Measurements from ENCODE around the gene SIPA1L3. TPM values are rescaled to one million over a fixed set of nuclear protein-coding genes. Genes with fewer than 3 reads are reported as not detected.

SIPA1L3 gene
- total and polyA plus RNA-seq, 8 donors = 2.9 to 211 (median 24.3) TPM

DNA sequence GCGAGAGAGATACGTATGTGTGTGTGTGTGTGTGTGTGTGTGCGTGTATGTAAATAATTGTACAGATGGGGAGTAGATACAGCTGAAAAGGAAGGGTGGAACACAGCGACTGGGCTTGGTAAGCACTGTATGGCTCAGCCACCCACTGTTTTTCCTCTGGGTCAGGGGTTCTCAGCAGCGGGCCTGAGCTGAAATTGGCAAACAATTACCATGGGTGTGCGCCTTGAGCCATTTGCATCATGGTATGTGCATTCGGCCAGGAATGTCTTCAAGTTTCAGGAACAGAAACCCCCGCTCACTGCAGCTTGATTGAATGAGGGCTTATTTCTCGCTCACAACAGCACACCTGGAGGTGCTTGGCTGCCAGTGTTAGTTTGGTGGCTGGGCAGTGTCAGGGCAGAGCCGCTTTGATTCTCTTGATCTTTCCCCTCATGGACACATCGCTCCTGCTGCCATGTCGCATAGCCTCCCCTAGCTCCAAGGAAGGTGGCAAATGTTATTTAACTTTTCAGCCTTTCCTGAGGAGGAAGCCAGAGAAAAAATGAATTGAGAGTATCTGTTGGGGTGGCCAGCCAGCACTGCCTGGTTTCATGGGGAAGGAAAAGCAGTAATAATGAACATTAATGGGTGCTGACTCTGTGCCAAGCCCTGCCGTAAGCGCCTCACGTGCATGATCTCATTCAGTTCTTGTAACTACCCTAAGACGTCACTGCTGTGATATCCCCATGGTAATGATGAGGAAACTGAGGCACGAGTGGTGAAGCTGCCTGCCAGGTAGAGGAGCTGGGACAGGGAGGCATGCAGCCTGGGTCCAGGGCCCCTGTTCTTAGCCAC, 126.9 kb downstream of the SIPA1L3 start:
- H3K27me3 ChIP-seq = no peaks in the 10 kb centered on the region
- H3K36me3 ChIP-seq = peaks cover 0 to 27% (median 16%) of the 10 kb centered on the region in 4 donors
- no peaks in the 10 kb centered on the region for H3K9me3 ChIP-seq
- peak overlapping the region in 1 of 5 donors; percentile 44 for H3K27ac ChIP-seq
- DNase-seq = peak in 1 of 2 donors; percentile 73
- intact Hi-C loops (cut with DNase I; ENCODE audit: low total_unique reads) = no loop called here
- WGBS, 5 donors = 63 to 75% (median 64%) methylated on average over 16 to 17 of the region's 17 CpGs
- no peak overlapping the region for H3K4me3 ChIP-seq
- no peak for TF ChIP-seq POLR2A (IDR thresholded peaks at IDR 0.05)
- no peak for TF ChIP-seq EP300 (IDR thresholded peaks at IDR 0.05)
- TF ChIP-seq, protein P1, sequence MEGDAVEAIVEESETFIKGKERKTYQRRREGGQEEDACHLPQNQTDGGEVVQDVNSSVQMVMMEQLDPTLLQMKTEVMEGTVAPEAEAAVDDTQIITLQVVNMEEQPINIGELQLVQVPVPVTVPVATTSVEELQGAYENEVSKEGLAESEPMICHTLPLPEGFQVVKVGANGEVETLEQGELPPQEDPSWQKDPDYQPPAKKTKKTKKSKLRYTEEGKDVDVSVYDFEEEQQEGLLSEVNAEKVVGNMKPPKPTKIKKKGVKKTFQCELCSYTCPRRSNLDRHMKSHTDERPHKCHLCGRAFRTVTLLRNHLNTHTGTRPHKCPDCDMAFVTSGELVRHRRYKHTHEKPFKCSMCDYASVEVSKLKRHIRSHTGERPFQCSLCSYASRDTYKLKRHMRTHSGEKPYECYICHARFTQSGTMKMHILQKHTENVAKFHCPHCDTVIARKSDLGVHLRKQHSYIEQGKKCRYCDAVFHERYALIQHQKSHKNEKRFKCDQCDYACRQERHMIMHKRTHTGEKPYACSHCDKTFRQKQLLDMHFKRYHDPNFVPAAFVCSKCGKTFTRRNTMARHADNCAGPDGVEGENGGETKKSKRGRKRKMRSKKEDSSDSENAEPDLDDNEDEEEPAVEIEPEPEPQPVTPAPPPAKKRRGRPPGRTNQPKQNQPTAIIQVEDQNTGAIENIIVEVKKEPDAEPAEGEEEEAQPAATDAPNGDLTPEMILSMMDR (IDR thresholded peaks at IDR 0.05) = no peak
- no peak for TF ChIP-seq POLR2AphosphoS5 (IDR thresholded peaks at IDR 0.05)
- H3K4me1 ChIP-seq = peaks cover 4 to 33% (median 19%) of the 10 kb centered on the region in 4 donors

DNA sequence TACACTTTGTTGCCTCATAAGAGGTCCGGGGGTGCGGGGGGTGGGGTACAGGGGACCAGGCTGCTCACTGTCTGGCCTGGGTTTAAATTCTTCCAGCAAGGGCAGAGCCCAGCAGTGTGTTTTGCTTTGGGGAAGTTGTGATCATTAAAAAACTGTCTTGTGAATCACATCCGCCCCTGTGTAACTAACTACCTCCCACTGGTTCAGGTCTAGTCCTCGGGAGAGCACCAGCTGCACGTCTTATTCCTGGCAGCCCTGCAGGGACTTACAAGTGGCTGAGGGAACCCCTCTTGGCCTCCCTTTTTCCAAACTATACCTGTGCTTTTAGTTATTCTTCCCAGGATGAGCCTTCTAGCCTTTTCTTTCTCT, 127.5 kb downstream of the SIPA1L3 start:
- DNase-seq = no peak
- H3K36me3 ChIP-seq = peaks cover 0 to 21% (median 12%) of the 10 kb centered on the region in 4 donors
- peak overlapping the region in 1 of 5 donors; percentile 44 for H3K27ac ChIP-seq
- WGBS, 5 donors = 80 to 91% (median 84%) methylated on average over 5 of the region's 5 CpGs
- H3K4me3 ChIP-seq = no peak overlapping the region
- peaks cover 4 to 33% (median 19%) of the 10 kb centered on the region in 4 donors for H3K4me1 ChIP-seq
- H3K9me3 ChIP-seq = no peaks in the 10 kb centered on the region
- TF ChIP-seq, protein P1 (IDR thresholded peaks at IDR 0.05) = no peak
- TF ChIP-seq POLR2AphosphoS5 (IDR thresholded peaks at IDR 0.05) = no peak
- TF ChIP-seq POLR2A (IDR thresholded peaks at IDR 0.05) = no peak
- TF ChIP-seq EP300 (IDR thresholded peaks at IDR 0.05) = no peak
- intact Hi-C loops (cut with DNase I; ENCODE audit: low total_unique reads) = no loop called here
- no peaks in the 10 kb centered on the region for H3K27me3 ChIP-seq

DNA sequence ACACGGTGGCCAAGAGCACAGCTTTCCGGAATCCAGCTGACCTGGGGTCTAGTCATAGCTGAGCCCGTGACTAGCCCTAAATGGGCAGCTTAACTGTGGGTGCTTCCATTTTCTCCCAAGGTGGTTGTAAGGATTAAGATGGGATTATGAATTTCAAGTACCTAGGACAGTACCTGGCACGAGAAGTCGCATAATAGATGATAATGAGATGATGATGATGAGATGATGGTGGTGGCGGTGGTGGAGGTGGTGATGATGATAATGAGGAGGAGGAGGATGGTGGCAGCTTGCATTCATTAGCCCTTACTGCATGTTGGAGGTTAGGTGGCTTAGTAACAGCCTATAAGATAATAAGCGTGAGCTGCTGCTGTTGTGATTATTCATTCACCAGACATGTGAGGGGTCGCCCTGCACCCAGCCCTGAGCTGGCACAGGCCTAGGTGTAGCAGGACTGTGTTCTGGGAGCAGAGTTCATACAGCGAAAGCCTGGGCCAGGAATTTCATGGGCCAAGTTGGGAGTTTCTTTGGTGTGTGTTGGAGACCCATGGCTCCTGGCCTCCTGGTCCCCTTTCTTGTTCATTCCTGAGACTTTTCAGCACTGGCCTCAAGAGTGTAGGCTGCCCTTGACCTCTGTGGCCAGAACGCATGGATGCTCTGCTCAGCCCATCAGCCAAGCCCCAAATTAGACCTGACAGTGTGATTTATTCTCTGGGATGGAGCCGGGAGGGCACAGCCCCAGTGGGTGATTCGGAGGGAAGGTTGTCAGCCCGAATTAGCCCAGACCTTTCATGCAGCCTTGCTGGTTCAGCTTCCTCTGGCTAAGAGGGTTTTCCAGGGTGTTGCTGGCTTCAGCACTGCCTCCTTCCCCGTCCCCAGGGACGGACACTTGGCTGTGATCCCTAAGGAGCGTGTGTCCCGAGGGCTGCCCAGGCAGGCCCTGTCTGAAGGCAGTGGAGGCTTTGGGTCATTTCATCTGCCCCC, 128.8 kb downstream of the SIPA1L3 start:
- Histone ChIP-seq H3K4me3 (no peak overlapping the region), H3K9me3 (no peaks in the 10 kb centered on the region), H3K4me1 (peaks cover 4 to 33% (median 19%) of the 10 kb centered on the region in 4 donors), H3K36me3 (peaks cover 0 to 8% (median 1%) of the 10 kb centered on the region in 4 donors), H3K27me3 (no peaks in the 10 kb centered on the region), H3K27ac (no peak overlapping the region)
- TF ChIP-seq EP300 (IDR thresholded peaks at IDR 0.05) (no peak), POLR2A (IDR thresholded peaks at IDR 0.05) (no peak), POLR2AphosphoS5 (IDR thresholded peaks at IDR 0.05) (no peak)
- TF ChIP-seq, protein P1 (IDR thresholded peaks at IDR 0.05) = no peak
- DNase-seq = no peak
- intact Hi-C loops (cut with DNase I; ENCODE audit: low total_unique reads) = no loop called here
- WGBS, 5 donors = 74 to 83% (median 77%) methylated on average over 16 to 17 of the region's 17 CpGs
